Gastrocnemius medialis (tissue), 4 donors: ENCODE data around the gene LAMA2. TPM values are rescaled to one million over a fixed set of nuclear protein-coding genes. Genes with fewer than 3 reads are reported as not detected.

Experiments
- ATAC-seq, 2 donors: fragments of 150-250 bp; one replicate each; pipeline ENCODE4 v1.9.1; 2016
- DNase-seq, 2 donors: peaks; one replicate each; pipeline ENCODE4 v3.0.0-alpha.2; 2019
- H3K27ac ChIP-seq, 4 donors: fragments of 200-600 bp; sonication (generic); 1 replicate in 1 of 4; 2 replicates in 3 of 4; pipeline ENCODE4 v1.5.1; 2016 to 2018; ENCODE audit warnings: mild to moderate bottlenecking in 2 of 4, moderate library complexity in 1 of 4
- H3K27me3 ChIP-seq, 3 donors: fragments of 200-600 bp; sonication (generic) in 2 of 3; 1 replicate in 1 of 3; 2 replicates in 2 of 3; pipeline versions ENCODE4 v1.5.1 to v1.6.0; 2016 to 2019; ENCODE audit warnings: mild to moderate bottlenecking in 1 of 3, moderate library complexity in 1 of 3
- H3K36me3 ChIP-seq, 2 donors: fragments of 200-600 bp; sonication (generic) in 1 of 2; one replicate each; pipeline ENCODE4 v1.5.1; 2017 to 2018
- H3K4me1 ChIP-seq, 2 donors: fragments of 200-600 bp; sonication (generic) in 1 of 2; one replicate each; pipeline ENCODE4 v1.5.1; 2016 to 2017; ENCODE audit warnings: mild to moderate bottlenecking in 2 of 2
- H3K4me3 ChIP-seq, 4 donors: fragments of 200-600 bp; sonication (generic) in 3 of 4; 1 replicate in 1 of 4; 2 replicates in 3 of 4; pipeline ENCODE4 v1.5.1; 2016 to 2019; ENCODE audit warnings: mild to moderate bottlenecking in 2 of 4
- H3K9me3 ChIP-seq, 3 donors: fragments of 200-600 bp; sonication (generic) in 2 of 3; 1 replicate in 1 of 3; 2 replicates in 2 of 3; pipeline ENCODE4 v1.5.1; 2016 to 2019
- CTCF ChIP-seq, 5 experiments: fragments of 450-650 bp in 3 of 5; fragments of 200-600 bp in 2 of 5; sonication (generic) in 2 of 5; IDR thresholded peaks in 4 of 5; conservative IDR thresholded peaks in 1 of 5; 1 replicate in 4 of 5; 2 replicates in 1 of 5; pipeline ENCODE4 v1.5.1; 2016 to 2019; ENCODE audit warnings: antibody characterized with exemption in 5 of 5, mild to moderate bottlenecking in 3 of 5, moderate library complexity in 3 of 5
- POLR2A ChIP-seq, 2 donors: fragments of 450-650 bp; IDR thresholded peaks; one replicate each; pipeline ENCODE4 v1.6.1; 2017; ENCODE audit warnings: antibody characterized with exemption in 2 of 2, mild to moderate bottlenecking in 2 of 2, moderate library complexity in 2 of 2
- in situ Hi-C, 4 donors: fragments of 200-750 bp; cut with MboI; loops; one replicate each; pipeline versions ENCODE4 v1.15.0 to v1.8.0; 2017; ENCODE audit warnings: low sequenced_read_pairs in 4 of 4
- intact Hi-C: fragments of 100-400 bp; cut with DNase I; formaldehyde crosslinking; loops from one replicate; pipeline ENCODE4 v1.15.1; 2023; ENCODE audit warnings: low total_unique reads
- total RNA-seq, 4 donors: library from RNA; depleted of rRNA; stranded (reverse); fragments of >200 nt; gene quantifications; one replicate each; pipeline versions ENCODE4 v1.1.0 to v1.2.3, GENCODE V29; 2016

Gene LAMA2
- total RNA-seq, 4 donors from 2014 or later: 52.9 to 113 (median 71.3) TPM

DNA sequence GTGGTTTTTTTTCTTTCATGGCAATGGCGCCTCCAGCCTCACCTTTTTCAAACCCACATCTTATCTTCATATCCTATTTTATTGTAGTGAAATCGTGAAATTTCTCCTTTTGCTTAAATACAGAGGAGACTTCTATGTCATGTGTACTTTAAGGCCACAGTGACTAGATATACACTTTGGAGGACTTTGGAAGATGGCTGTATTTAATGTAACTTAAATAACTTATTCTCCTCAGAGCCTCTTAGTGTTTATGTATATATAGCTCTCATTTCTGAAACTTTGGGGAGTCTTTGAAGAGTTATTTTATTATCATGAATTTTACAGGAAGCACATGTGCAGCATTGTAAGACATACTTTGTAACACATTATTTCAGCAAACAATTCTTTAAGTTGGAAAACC, 968 bp downstream of the LAMA2 start:
- intact Hi-C loops (loop anchor here (1.0 to 10.0 kb wide), 3 partner anchors 159 to 368 kb away; no protein-coding TSS in a partner anchor), in situ Hi-C loops (no loop called here)
- peaks cover 7 to 8% of the 10 kb centered on the region in 2 donors for H3K4me1 ChIP-seq
- peak overlapping the region; percentile 76 to 85 (median 81) for H3K27ac ChIP-seq
- no peaks in the 10 kb centered on the region for H3K36me3 ChIP-seq
- H3K27me3 ChIP-seq: no peaks in the 10 kb centered on the region
- no peak for TF ChIP-seq CTCF (IDR thresholded peaks at IDR 0.05 in 4 of 5, conservative IDR thresholded peaks at IDR 0.05 in 1 of 5)
- TF ChIP-seq POLR2A (IDR thresholded peaks at IDR 0.05): no peak
- DNase-seq (no peak), ATAC-seq (no peak)
- no peaks in the 10 kb centered on the region for H3K9me3 ChIP-seq
- peak overlapping the region; percentile 66 to 83 (median 76) for H3K4me3 ChIP-seq

GRCh38 chr6:128885381-128885780, 2.4 kb downstream of the LAMA2 start:
- DNase-seq (no peak), ATAC-seq (no peak)
- no peaks in the 10 kb centered on the region for H3K27me3 ChIP-seq
- H3K27ac ChIP-seq: peak overlapping the region; percentile 76 to 85 (median 81)
- no peak for TF ChIP-seq POLR2A (IDR thresholded peaks at IDR 0.05)
- no peak for TF ChIP-seq CTCF (IDR thresholded peaks at IDR 0.05 in 4 of 5, conservative IDR thresholded peaks at IDR 0.05 in 1 of 5)
- in situ Hi-C loops (no loop called here), intact Hi-C loops (loop anchor here (10.0 kb wide), 1 partner anchor 161 kb away; no protein-coding TSS in a partner anchor)
- H3K4me3 ChIP-seq: peak overlapping the region; percentile 66 to 83 (median 76)
- H3K9me3 ChIP-seq: no peaks in the 10 kb centered on the region
- H3K4me1 ChIP-seq: peaks cover 7 to 8% of the 10 kb centered on the region in 2 donors
- H3K36me3 ChIP-seq: no peaks in the 10 kb centered on the region

GRCh38 chr6:128886706-128887105, 3.8 kb downstream of the LAMA2 start:
- no peaks in the 10 kb centered on the region for H3K36me3 ChIP-seq
- peaks cover 7 to 8% of the 10 kb centered on the region in 2 donors for H3K4me1 ChIP-seq
- peak overlapping the region; percentile 76 to 85 (median 81) for H3K27ac ChIP-seq
- ATAC-seq (no peak), DNase-seq (no peak)
- in situ Hi-C loops (no loop called here), intact Hi-C loops (loop anchor here (10.0 kb wide), 1 partner anchor 162 kb away; no protein-coding TSS in a partner anchor)
- H3K4me3 ChIP-seq: peak overlapping the region; percentile 66 to 83 (median 76)
- TF ChIP-seq CTCF (IDR thresholded peaks at IDR 0.05 in 4 of 5, conservative IDR thresholded peaks at IDR 0.05 in 1 of 5) (no peak), POLR2A (IDR thresholded peaks at IDR 0.05) (no peak)
- H3K27me3 ChIP-seq: no peaks in the 10 kb centered on the region
- H3K9me3 ChIP-seq: no peaks in the 10 kb centered on the region

DNA sequence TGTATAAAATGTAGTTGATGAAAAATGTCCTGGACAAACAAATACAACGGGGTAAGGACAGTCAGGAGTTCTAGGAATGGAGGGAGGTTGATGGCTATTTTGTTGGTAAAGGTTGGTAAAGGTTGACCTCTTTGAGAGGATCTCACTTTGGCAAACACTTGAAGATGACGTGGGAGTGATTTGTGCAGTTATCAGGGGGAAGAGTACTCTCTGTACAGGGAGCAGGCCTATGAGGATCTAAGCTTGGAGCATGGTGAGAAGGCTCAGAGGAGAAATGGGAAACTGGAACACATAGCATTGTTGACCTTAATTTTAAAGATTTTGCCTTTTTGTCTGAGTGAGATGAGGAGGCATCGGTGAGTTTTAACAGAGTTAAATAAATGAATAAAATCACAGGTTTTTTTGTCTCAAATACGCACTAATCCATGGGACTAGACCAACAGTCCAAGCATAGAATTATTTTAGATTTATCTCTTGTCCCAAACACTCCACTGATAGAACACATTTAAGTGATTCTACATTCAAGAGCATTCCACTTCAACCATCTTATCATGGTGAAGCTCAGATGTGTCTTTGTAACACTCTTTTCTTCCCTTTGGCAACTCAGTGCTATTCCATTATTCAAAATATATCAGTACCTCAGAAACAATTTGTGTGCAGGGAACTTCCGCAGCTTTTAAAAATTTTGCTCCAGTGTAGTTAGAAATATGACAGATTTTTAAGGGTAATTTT, 5.7 kb downstream of the LAMA2 start:
- DNase-seq: no peak
- intact Hi-C loops (loop anchor here (10.0 kb wide), 1 partner anchor 164 kb away; no protein-coding TSS in a partner anchor), in situ Hi-C loops (no loop called here)
- ATAC-seq: no peak
- Histone ChIP-seq H3K36me3 (no peaks in the 10 kb centered on the region), H3K27ac (no peak overlapping the region), H3K9me3 (no peaks in the 10 kb centered on the region), H3K4me1 (no peaks in the 10 kb centered on the region), H3K27me3 (no peaks in the 10 kb centered on the region), H3K4me3 (peak overlapping the region in 3 of 4 donors; percentile 2 to 83 (median 7))
- no peak for TF ChIP-seq POLR2A (IDR thresholded peaks at IDR 0.05)
- no peak for TF ChIP-seq CTCF (IDR thresholded peaks at IDR 0.05 in 4 of 5, conservative IDR thresholded peaks at IDR 0.05 in 1 of 5)
